PC-9 (cell line): ENCODE data around the gene ODAD4.

Source experiments
- CTCF ChIP-seq: fragments of 200-600 bp; sonication (generic); conservative IDR thresholded peaks from 2 replicates; pipeline ENCODE4 v1.6.1; 2017; ENCODE audit warnings: mixed run types, antibody characterized with exemption, mild to moderate bottlenecking, moderate library complexity
- EZH2 ChIP-seq: fragments of 200-600 bp; sonication (generic); IDR thresholded peaks from 2 replicates; pipeline ENCODE4 v1.8.0; 2017; ENCODE audit warnings: antibody characterized with exemption, low read depth

DNA sequence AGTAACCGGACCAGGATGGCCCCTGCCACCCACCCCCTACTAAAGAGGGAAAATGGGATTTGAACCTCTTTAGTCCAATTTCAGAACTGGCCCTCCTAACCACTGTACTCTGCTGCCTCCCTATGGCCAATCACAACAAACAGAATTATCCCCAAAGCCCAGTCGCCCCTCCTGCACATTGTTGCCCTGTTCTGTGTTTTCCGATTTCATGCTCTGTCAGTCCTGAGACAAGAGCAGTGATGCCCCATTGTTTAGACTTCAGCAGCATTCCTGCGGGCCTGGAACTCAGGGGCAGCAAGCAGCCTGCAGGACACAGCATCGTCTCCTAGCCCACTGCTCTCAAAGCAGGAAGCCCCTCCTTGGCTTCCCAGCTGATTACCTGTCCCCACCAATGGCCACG is 44.7 kb upstream of the ODAD4 start:
- TF ChIP-seq CTCF, result peak; percentile 56; the same call in 1 of the 2 replicates
- no peak for TF ChIP-seq EZH2
